Measurements from ENCODE around the gene CNPY1.

- TF ChIP-seq POLR2A (IDR thresholded peaks at IDR 0.05) (no peak), CTCF (IDR thresholded peaks at IDR 0.05) (no peak)
These were observed 52.4 kb downstream of the CNPY1 start for GRCh38 chr7:155493744-155494538.

All from adrenal gland (tissue), 5 donors.